HPDE6-E6E7 (cell line): ENCODE data around the gene AGO4.
"Not testable (repeated sequence)": the region's sequence is repeated elsewhere in the genome, so short reads cannot be mapped to it uniquely, and the experiment has no call there.

Experiments
- DNase-seq: peaks from one replicate; pipeline ENCODE4 v3.0.0; 2011; ENCODE audit warnings: missing footprints; ENCODE audit errors: extremely low spot score

The AGO4 gene

GRCh38 chr1:35807614-35808449, at the start of gene AGO4:
AGO4 (plus strand) TSS chr1:35808016; CDS start chr1:35808417, 401 bp downstream.
- DNase-seq, result peak; percentile 13

DNA sequence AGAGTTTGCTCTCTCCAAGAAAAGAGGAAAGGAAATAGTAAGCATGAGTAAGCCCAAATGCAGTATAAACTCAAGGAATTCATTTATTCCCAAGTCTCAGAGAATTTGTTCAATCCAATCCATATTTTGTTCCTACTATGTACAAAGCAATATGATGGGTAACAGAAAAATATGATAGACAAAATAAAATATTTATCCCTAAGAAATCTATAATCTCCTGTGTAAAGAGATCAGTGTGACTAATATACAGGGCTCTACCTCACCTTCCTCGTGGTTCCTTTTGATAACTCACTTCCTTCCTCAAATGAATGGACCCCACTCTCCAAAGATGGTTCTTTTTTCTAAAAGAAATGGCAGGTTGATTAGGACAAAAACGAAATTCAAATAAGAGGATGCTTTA, 45.7 kb upstream of the AGO4 start:
- DNase-seq, result no peak

- no peak for DNase-seq
Measured at GRCh38 chr1:35763201-35763600, 44.6 kb upstream of the AGO4 start.

- DNase-seq, result no peak
Measured at GRCh38 chr1:35764283-35764682, 43.5 kb upstream of the AGO4 start.

DNA sequence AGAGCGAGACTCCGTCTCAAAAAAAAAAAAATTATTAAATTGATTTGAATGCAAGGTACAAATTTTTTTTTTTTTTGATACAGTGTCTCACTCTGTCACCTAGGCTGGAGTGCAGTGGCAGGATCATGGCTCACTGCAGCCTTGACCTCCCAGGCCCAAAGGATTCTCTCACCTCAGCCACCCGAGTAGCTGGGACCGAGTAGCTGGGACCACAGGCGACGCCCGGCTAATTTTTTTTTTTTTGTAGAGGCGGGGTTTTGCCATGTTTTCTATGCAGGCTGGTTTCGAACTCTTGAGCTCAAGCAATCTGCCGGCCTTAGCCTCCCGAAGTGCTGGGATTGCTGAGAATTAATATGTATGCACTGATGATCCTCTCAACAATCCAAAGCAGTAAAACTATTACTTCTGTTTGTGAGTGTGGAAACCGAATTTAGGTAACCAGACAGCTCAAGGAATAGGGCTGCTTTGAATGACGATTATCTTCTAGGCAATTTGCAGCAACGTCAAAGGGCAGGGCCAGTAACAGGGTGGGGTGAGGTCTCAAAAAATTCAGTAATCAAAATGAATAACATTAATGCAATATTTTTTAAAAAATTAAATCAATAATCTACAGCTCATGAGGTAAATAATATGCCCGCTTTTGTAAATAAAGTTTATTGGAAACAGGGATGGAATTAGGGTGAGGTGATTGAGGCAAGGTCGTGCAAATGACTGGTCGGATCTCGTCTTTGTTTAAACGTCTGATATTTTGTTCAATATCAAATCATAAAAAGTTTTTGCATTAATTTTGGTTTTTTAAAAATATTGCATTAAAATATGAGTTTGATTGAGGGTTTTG, 39.2 kb upstream of the AGO4 start:
- DNase-seq, result no peak

DNA sequence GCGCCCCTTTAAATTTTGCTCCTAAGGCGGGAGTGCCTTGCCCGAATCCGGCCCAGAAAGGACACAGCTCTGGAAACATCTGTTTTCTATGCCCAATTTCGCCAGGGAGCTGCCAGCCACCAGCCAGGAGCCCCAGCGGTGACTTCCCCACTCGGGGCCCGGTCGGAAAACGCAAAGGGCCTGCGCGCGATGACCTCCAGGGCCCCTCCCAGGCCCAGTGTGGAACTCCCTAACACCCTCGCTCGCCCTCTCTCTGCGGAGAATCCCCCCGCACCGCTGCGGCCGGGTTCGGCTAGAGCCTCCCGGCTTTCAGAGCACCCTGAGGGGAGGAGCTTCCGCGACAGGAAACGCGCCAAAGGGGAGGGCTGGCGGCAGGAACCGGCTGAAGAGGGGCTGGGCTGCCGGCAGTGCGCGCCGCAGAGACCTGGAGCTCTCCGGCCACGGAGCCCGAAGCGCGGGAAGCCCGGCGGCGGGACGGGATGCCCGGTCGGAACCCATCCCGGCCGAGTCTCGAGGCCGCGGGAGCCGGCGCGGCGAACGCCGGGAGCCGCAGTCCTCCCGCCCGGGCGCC, 38.5 kb upstream of the AGO4 start:
- peak; percentile 89 for DNase-seq

GRCh38 chr1:35773711-35774110, 34.1 kb upstream of the AGO4 start:
- DNase-seq, result no peak

DNA sequence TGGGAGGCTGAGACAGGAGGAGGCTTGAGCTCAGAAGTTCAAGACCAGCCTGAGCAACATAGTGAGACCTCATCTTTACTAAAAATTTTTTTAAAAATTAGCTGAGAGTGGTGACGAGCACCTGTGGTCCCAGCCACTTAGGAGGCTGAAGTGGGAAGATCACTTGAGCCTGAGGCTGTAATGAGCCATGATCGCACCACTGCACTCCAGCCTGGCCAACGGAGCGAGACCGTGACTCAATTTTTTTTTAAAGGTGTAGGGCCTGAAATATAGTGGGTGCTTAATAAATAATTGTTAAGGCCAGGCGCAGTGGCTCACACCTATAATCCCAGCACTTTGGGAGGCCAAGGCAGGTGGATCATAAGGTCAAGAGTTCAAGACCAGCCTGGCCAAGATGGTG, 31.6 kb upstream of the AGO4 start:
- DNase-seq, result not testable (repeated sequence)

- no peak for DNase-seq
Measured at GRCh38 chr1:35777109-35777508, 30.7 kb upstream of the AGO4 start.

DNA sequence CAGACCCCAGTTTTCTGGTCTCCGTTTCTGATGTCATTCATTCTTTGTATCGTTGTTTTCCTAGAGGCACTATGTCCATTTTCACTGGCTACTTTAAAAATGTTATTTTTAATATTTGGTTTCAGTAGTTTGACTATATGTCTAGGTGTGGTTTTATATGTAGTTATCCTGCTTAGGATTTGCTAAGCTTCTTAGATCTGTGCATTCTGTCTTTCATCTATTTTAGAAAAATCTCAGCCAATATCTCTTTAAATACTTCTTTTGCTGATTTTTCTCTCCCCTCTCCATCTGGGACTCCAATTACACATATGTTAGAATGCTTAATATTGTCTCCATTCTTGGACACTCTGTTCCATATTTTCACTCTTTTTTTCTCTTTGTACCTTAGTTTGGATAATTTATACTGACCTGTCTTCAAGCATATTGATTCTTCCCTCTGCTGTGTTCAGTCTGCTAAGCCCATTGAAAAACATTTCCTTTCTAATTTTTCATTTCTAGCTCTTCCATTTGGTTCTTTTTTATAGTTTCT, 24.7 kb upstream of the AGO4 start:
- no peak for DNase-seq

DNA sequence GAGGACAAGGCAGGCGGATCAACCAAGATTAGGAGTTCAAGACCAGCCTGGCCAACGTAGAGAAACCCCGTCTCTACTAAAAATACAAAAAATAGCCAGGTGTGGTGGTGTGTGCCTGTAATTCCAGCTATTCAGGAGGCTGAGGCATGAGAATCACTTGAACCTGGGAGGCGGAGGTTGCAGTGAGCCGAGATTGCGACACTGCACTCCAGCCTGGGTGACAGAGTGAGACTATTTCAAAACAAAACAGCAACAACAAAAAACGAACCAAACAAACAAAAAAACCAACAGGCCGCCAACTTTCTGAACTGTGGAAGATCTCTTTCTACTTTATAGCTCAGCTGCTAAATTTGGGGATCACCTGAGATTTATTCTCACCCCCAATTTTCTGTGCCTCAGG, 23.5 kb upstream of the AGO4 start:
- not testable (repeated sequence) for DNase-seq

DNA sequence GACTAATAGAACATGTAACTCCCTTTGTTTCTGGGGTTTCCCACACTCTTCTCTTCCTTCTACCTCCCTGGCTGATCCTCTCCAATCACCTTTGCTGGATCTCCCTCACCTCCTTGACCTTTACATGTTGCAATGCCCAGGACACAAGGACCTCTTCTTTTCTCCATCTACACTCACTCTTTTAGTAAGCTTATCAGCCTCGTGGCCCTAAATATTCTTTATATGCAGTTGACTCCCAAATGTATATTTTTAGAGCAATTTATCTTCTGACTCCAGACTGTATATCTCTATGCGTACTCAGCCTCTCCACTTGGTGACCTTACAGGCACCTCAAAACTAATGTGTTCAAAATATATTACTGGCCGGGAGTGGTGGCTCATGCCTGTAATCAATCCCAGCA, 19.7 kb upstream of the AGO4 start:
- DNase-seq, result no peak

DNA sequence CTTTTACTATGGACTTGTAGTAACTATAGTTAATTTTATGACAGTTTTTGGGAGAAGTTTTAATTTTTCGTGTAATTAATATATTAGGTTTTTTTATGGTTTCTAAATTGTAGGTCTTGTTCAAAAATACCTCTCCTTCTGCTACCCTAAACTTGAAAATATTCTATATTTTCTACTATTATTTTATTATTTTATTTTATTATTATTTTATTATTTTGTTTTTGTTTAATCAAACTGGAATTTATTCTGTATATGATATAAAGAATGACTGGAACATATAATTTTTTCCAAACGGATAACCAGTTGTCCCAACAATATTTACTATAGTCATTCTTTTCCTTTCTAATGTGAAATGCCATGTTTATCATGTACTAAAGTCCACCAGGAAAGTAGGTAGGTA, 17.1 kb upstream of the AGO4 start:
- no peak for DNase-seq

DNA sequence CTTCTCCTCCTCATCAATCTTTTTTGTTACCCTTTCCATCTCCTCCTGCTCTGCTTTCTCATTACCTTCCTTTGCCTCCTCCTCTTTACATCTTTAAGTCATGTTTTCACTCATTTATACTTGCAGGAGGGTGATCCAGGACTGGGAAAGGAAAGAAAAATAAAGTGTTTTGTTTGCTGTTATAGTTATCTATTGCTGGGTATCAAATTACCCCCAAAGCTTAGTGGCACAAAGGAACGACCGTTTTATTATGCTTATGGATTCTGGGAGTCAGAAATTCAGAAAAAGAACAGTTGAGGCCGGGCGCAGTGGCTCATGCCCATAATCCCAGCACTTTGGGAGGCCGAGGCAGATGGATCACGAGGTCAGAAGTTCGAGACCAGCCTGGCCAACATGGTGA, 12.5 kb upstream of the AGO4 start:
- DNase-seq, result no peak

GRCh38 chr1:35797380-35797779, 10.4 kb upstream of the AGO4 start:
- DNase-seq, result no peak

GRCh38 chr1:35798019-35798418, 9.8 kb upstream of the AGO4 start:
- not testable (repeated sequence) for DNase-seq

DNA sequence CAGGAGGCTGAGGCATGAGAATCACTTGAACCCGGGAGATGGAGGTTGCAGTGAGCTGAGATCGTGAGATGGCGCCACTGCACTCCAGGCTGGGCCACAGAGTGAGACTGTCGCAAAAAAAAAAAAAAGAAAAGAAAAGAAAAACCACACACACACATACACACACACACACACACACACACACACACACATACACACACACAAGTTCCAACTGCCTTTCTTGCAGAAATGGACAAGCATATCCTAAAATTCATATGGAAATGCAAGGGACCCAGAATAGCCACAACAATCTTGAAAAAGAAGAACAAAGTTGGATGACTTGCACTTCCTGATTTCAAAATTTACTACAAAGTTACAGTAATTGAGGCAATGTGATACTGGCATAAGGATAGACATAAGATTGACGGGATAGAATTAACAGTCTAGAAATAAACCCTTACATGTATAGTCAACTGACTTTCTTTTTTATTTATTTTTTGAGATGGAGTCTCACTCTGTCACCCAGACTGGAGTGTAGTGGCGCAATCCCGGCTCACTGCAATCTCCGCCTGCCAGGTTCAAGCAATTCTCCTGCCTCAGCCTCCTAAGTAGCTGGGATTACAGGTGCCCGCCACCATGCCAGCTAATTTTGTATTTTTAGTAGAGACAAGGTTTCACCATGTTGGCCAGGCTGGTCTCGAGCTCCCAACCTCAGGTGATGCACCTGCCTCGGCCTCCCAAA, 7.5 kb upstream of the AGO4 start:
- not testable (repeated sequence) for DNase-seq

GRCh38 chr1:35808450-35809113, 766 bp downstream of the AGO4 start:
- DNase-seq, result peak; percentile 9

DNA sequence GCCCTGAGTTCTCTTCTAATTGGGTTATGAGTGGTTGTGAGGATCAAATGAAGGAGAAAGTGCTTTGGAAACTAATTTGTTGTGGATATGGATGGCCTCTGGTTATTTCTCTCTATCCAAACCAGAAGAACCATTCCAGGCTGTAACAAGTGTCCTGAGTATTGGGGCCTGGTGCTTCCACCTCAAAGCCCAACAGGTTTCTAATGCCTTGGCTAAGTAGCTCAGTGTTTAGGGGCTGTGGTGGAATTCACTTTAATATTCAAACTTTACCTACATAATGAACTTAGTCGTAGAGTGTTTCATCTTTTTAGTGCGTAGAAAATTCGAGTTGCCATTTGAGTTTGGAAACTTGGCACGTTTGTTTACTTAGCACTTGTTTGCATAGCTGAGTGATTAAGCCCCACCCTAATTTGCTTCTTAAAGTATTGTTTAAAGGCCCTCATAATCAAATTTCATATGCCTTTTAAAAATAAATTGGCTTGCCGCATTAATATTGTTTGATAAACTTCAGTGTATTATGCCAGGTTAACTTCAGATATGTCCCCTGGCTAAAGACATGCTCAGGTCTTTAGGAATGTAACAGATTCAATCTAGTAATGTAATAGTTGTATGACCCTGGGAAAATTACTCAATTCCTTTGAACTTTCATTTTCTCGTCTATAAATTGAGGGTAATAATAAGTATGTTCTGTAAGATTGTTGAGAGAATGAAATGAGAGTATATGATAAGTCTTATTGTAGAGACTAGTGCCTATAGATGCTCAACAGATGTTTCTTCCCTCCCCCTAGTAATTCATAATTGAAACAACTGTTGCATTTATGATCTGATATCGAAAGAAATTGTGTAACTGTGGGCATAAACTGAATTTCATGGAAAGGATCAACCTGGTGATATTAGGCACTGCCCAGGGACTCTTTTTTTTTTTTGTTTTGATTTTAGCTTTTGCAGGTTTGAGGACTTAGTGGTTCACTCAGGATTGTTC, 1.6 kb downstream of the AGO4 start:
- DNase-seq, result no peak
